WTC11 (cell line): ENCODE data around the gene BCL7C. TPM values are rescaled to one million over a fixed set of nuclear protein-coding genes. Genes with fewer than 3 reads are reported as not detected.

Experiments
- ETV6 ChIP-seq: sonication (generic); formaldehyde crosslinking; IDR thresholded peaks from 2 replicates; pipeline ENCODE4 v1.8.1; 2022; ENCODE audit warnings: mild to moderate bottlenecking, missing genetic modification reagents
- FOXK1 ChIP-seq: sonication (generic); formaldehyde crosslinking; IDR thresholded peaks from 2 replicates; pipeline ENCODE4 v1.8.0; 2022; ENCODE audit warnings: mild to moderate bottlenecking, moderate library complexity, missing genetic modification reagents
- NFE2L1 ChIP-seq: sonication (generic); formaldehyde crosslinking; IDR thresholded peaks from 2 replicates; pipeline ENCODE4 v1.8.1; 2023; ENCODE audit warnings: missing genetic modification reagents
- SMAD3 ChIP-seq: sonication (generic); formaldehyde crosslinking; IDR thresholded peaks from 2 replicates; pipeline ENCODE4 v1.8.0; 2022; ENCODE audit warnings: missing genetic modification reagents, mild to moderate bottlenecking, borderline replicate concordance
- TEAD4 ChIP-seq: sonication (generic); formaldehyde crosslinking; IDR thresholded peaks from 2 replicates; pipeline ENCODE4 v1.8.0; 2022; ENCODE audit warnings: mild to moderate bottlenecking, missing genetic modification reagents
- total RNA-seq: library from RNA; stranded (reverse); gene quantifications from 3 replicates; pipeline ENCODE4 v1.2.3, GENCODE V29; 2021
- TF ChIP-seq, protein P1 (sequence below): fragments of 250-450 bp; sonication (Bioruptor Pico); IDR thresholded peaks from 2 replicates; pipeline ENCODE4 v1.9.0; 2021; ENCODE audit warnings: mild to moderate bottlenecking, borderline replicate concordance
- TF ChIP-seq, protein P2 (sequence below): sonication (generic); formaldehyde crosslinking; IDR thresholded peaks from 2 replicates; pipeline ENCODE4 v1.8.1; 2023; ENCODE audit warnings: mild to moderate bottlenecking, missing genetic modification reagents, borderline replicate concordance
- TF ChIP-seq, protein P3 (sequence below): sonication (generic); formaldehyde crosslinking; IDR thresholded peaks from 2 replicates; pipeline ENCODE4 v1.8.0; 2022; ENCODE audit warnings: mild to moderate bottlenecking, missing genetic modification reagents
- TF ChIP-seq, protein P4 (sequence below): fragments of 250-450 bp; sonication (Bioruptor Pico); conservative IDR thresholded peaks from 2 replicates; pipeline ENCODE4 v1.9.0; 2021; ENCODE audit warnings: mild to moderate bottlenecking
- TF ChIP-seq, protein P5 (sequence below): fragments of 200-600 bp; IDR thresholded peaks from 2 replicates; pipeline ENCODE4 v1.8.0; 2022; ENCODE audit warnings: antibody characterized with exemption
- TF ChIP-seq, protein P6 (sequence below): sonication (generic); formaldehyde crosslinking; IDR thresholded peaks from 2 replicates; pipeline ENCODE4 v1.8.1; 2022; ENCODE audit warnings: mild to moderate bottlenecking, missing genetic modification reagents, moderate library complexity, borderline replicate concordance
- TF ChIP-seq, protein P7 (sequence below): sonication (generic); formaldehyde crosslinking; IDR thresholded peaks from 2 replicates; pipeline ENCODE4 v1.8.1; 2023; ENCODE audit warnings: mild to moderate bottlenecking, moderate library complexity, missing genetic modification reagents

The BCL7C gene
- total RNA-seq, 1 experiment from 2014 or later, result 18.3 TPM

DNA sequence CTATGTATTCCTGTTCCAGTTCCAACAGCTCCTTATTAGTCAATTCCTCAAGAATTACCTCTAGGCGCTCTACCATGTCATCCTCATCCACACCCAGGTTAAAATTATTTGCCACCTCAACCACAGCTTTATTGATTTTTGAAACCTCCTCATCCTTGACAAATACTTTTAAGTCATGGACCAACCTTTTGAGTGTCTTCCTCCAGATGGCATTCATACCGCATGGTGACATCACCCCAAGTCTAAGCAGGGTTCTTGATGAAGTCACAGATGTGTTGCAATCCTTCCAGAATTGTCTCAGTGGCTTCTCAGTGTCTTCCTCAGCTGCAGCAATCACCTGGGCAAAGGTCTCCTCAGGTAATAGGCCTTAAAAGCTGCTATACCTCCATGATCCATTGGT, 40.1 kb downstream of the BCL7C start (continued):
- TF ChIP-seq, protein P1, sequence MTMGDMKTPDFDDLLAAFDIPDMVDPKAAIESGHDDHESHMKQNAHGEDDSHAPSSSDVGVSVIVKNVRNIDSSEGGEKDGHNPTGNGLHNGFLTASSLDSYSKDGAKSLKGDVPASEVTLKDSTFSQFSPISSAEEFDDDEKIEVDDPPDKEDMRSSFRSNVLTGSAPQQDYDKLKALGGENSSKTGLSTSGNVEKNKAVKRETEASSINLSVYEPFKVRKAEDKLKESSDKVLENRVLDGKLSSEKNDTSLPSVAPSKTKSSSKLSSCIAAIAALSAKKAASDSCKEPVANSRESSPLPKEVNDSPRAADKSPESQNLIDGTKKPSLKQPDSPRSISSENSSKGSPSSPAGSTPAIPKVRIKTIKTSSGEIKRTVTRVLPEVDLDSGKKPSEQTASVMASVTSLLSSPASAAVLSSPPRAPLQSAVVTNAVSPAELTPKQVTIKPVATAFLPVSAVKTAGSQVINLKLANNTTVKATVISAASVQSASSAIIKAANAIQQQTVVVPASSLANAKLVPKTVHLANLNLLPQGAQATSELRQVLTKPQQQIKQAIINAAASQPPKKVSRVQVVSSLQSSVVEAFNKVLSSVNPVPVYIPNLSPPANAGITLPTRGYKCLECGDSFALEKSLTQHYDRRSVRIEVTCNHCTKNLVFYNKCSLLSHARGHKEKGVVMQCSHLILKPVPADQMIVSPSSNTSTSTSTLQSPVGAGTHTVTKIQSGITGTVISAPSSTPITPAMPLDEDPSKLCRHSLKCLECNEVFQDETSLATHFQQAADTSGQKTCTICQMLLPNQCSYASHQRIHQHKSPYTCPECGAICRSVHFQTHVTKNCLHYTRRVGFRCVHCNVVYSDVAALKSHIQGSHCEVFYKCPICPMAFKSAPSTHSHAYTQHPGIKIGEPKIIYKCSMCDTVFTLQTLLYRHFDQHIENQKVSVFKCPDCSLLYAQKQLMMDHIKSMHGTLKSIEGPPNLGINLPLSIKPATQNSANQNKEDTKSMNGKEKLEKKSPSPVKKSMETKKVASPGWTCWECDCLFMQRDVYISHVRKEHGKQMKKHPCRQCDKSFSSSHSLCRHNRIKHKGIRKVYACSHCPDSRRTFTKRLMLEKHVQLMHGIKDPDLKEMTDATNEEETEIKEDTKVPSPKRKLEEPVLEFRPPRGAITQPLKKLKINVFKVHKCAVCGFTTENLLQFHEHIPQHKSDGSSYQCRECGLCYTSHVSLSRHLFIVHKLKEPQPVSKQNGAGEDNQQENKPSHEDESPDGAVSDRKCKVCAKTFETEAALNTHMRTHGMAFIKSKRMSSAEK (CRISPR knock-in tag), result no peak
- TF ChIP-seq, protein P2, sequence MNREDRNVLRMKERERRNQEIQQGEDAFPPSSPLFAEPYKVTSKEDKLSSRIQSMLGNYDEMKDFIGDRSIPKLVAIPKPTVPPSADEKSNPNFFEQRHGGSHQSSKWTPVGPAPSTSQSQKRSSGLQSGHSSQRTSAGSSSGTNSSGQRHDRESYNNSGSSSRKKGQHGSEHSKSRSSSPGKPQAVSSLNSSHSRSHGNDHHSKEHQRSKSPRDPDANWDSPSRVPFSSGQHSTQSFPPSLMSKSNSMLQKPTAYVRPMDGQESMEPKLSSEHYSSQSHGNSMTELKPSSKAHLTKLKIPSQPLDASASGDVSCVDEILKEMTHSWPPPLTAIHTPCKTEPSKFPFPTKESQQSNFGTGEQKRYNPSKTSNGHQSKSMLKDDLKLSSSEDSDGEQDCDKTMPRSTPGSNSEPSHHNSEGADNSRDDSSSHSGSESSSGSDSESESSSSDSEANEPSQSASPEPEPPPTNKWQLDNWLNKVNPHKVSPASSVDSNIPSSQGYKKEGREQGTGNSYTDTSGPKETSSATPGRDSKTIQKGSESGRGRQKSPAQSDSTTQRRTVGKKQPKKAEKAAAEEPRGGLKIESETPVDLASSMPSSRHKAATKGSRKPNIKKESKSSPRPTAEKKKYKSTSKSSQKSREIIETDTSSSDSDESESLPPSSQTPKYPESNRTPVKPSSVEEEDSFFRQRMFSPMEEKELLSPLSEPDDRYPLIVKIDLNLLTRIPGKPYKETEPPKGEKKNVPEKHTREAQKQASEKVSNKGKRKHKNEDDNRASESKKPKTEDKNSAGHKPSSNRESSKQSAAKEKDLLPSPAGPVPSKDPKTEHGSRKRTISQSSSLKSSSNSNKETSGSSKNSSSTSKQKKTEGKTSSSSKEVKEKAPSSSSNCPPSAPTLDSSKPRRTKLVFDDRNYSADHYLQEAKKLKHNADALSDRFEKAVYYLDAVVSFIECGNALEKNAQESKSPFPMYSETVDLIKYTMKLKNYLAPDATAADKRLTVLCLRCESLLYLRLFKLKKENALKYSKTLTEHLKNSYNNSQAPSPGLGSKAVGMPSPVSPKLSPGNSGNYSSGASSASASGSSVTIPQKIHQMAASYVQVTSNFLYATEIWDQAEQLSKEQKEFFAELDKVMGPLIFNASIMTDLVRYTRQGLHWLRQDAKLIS (CRISPR knock-in tag), result no peak
- TF ChIP-seq, protein P3, sequence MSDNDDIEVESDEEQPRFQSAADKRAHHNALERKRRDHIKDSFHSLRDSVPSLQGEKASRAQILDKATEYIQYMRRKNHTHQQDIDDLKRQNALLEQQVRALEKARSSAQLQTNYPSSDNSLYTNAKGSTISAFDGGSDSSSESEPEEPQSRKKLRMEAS (CRISPR knock-in tag), result no peak
- TF ChIP-seq SMAD3 (no peak), TEAD4 (CRISPR knock-in tag) (no peak), FOXK1 (CRISPR knock-in tag) (no peak), ETV6 (no peak), NFE2L1 (CRISPR knock-in tag) (no peak)
- TF ChIP-seq, protein P4, sequence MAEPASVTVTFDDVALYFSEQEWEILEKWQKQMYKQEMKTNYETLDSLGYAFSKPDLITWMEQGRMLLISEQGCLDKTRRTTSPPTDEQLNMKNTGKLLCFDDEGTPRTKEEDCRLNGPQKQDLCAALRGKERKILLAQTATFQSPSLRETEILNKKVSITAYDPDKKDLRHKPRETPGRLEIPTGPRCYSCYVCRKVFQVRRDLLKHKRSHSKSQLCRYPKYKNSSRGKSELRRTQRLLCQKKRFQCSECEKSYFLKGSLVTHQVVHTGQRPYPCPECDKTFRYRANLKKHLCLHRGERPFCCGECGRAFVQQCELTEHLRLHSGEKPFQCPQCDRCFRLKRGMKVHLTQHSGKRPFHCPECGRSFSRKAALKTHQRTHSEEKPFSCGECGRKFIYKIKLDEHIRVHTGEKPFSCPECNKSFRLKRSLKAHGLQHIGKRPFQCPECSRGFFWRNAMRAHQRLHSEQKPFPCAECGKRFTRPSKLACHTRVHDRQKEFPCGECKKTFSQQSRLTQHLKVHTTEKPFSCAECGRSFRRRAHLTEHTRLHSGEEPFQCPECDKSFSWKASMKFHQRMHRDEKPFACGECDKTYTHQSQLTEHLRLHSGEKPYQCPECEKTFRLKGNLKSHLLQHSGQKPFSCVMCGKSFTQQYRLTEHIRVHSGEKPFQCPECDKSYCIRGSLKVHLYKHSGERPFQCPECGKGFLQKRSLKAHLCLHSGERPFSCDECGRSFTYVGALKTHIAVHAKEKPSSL, result no peak
- TF ChIP-seq, protein P5, sequence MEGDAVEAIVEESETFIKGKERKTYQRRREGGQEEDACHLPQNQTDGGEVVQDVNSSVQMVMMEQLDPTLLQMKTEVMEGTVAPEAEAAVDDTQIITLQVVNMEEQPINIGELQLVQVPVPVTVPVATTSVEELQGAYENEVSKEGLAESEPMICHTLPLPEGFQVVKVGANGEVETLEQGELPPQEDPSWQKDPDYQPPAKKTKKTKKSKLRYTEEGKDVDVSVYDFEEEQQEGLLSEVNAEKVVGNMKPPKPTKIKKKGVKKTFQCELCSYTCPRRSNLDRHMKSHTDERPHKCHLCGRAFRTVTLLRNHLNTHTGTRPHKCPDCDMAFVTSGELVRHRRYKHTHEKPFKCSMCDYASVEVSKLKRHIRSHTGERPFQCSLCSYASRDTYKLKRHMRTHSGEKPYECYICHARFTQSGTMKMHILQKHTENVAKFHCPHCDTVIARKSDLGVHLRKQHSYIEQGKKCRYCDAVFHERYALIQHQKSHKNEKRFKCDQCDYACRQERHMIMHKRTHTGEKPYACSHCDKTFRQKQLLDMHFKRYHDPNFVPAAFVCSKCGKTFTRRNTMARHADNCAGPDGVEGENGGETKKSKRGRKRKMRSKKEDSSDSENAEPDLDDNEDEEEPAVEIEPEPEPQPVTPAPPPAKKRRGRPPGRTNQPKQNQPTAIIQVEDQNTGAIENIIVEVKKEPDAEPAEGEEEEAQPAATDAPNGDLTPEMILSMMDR, result no peak
- TF ChIP-seq, protein P6, sequence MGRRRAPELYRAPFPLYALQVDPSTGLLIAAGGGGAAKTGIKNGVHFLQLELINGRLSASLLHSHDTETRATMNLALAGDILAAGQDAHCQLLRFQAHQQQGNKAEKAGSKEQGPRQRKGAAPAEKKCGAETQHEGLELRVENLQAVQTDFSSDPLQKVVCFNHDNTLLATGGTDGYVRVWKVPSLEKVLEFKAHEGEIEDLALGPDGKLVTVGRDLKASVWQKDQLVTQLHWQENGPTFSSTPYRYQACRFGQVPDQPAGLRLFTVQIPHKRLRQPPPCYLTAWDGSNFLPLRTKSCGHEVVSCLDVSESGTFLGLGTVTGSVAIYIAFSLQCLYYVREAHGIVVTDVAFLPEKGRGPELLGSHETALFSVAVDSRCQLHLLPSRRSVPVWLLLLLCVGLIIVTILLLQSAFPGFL, result no peak
- TF ChIP-seq, protein P7, sequence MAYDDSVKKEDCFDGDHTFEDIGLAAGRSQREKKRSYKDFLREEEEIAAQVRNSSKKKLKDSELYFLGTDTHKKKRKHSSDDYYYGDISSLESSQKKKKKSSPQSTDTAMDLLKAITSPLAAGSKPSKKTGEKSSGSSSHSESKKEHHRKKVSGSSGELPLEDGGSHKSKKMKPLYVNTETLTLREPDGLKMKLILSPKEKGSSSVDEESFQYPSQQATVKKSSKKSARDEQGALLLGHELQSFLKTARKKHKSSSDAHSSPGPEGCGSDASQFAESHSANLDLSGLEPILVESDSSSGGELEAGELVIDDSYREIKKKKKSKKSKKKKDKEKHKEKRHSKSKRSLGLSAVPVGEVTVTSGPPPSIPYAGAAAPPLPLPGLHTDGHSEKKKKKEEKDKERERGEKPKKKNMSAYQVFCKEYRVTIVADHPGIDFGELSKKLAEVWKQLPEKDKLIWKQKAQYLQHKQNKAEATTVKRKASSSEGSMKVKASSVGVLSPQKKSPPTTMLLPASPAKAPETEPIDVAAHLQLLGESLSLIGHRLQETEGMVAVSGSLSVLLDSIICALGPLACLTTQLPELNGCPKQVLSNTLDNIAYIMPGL (CRISPR knock-in tag), result no peak
